Stomach (tissue), 4 donors: ENCODE data around the gene UBE2R2.
"Not testable (repeated sequence)": the region's sequence is repeated elsewhere in the genome, so short reads cannot be mapped to it uniquely, and the experiment has no call there.

Experiments used
- CTCF ChIP-seq, 7 experiments: fragments of 450-650 bp in 4 of 7; fragments of 200-600 bp in 3 of 7; sonication (generic) in 3 of 7; IDR thresholded peaks; one replicate each; pipeline ENCODE4 v1.5.1; 2016 to 2019; ENCODE audit warnings: antibody characterized with exemption in 7 of 7, control low read depth in 2 of 7, mild to moderate bottlenecking in 1 of 7
- EP300 ChIP-seq: sonication (generic); formaldehyde crosslinking; IDR thresholded peaks from one replicate; pipeline ENCODE4 v1.6.1; 2017; ENCODE audit warnings: antibody characterized with exemption
- POLR2A ChIP-seq, 4 donors: fragments of 450-650 bp; IDR thresholded peaks; one replicate each; pipeline ENCODE4 v1.6.1; 2016; ENCODE audit warnings: antibody characterized with exemption in 4 of 4, control low read depth in 2 of 4, mild to moderate bottlenecking in 1 of 4, moderate library complexity in 1 of 4

GRCh38 chr9:33801943-33802500 is 14.9 kb upstream of the UBE2R2 start:
- not testable (repeated sequence) for TF ChIP-seq CTCF (IDR thresholded peaks at IDR 0.05); POLR2A (IDR thresholded peaks at IDR 0.05); EP300
